Measurements from ENCODE around the gene SMCO2.

DNA sequence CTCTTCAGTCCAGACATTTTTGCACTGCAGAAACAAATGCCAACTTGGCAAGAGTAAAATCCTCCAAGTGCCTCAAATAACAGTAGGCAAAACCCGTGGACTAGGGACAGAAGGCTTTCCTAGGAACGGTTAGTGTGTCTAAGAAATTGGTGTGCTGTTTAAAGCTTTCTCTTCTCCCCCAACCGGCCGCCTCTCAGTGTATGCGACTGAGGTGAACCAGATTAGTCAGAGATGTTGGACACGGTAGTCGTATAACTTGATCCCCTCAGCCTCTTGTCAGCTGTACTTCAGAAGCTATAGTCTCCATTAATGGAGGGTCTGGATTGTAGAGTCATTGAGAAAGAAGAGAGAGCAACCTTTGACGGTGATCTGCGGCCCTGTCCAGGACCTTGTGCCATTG, 99.1 kb downstream of the SMCO2 start:
- TF ChIP-seq, protein P1, sequence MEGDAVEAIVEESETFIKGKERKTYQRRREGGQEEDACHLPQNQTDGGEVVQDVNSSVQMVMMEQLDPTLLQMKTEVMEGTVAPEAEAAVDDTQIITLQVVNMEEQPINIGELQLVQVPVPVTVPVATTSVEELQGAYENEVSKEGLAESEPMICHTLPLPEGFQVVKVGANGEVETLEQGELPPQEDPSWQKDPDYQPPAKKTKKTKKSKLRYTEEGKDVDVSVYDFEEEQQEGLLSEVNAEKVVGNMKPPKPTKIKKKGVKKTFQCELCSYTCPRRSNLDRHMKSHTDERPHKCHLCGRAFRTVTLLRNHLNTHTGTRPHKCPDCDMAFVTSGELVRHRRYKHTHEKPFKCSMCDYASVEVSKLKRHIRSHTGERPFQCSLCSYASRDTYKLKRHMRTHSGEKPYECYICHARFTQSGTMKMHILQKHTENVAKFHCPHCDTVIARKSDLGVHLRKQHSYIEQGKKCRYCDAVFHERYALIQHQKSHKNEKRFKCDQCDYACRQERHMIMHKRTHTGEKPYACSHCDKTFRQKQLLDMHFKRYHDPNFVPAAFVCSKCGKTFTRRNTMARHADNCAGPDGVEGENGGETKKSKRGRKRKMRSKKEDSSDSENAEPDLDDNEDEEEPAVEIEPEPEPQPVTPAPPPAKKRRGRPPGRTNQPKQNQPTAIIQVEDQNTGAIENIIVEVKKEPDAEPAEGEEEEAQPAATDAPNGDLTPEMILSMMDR (IDR thresholded peaks at IDR 0.05) = no peak
- no peak for TF ChIP-seq POLR2A (IDR thresholded peaks at IDR 0.05)

Measured in adrenal gland (tissue), 5 donors.